Measurements from ENCODE around the gene RPP25L. TPM values are rescaled to one million over a fixed set of nuclear protein-coding genes. Genes with fewer than 3 reads are reported as not detected.
A peak's percentile ranks its signal among the peaks of the same experiment; 100 is the strongest.

The RPP25L gene
- total RNA-seq, 2 donors from 2014 or later: 5.5 to 8.7 TPM

DNA sequence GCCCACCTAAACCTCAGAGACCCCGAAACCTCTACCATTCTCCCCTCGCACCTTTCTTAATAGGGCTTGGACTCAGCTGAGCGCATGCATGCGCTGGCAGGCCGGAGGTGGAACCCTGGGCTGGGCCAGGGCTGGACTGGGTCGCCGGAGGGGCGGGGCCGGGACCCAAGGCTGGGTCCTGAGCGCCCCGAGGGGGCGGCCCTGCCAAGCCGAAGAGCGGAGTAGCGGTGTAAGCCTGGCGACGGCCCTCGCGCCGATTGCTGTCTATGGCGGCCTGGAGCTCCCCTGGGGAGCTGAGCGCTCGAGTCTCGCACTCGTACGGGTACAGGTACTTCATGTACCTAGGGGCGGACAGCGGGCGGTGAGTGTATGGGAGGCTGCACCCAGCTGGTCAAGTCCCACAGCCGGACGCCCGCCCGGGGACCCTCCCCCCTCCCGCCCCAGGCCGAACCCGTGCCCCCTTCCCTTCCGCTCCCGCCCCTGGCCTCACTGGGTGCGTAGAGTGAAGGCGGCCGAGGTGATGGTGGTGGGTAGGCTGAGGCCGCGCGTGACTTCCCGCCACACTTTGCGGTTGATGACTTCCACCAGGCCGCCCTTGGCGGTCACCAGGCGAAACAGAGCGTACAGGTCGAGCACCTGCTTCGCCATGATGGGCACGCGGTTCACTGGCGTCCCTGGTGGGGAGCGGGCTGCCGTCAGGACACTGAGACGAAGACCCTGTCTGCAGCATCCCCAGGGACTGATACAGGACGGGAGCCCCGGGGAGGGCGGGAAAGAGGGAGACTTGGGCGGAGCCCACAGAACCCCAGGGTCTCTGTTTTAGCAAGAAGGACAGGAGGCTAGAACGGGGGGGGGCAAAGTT lies 11.7 kb upstream of the RPP25L start:
- no peak overlapping the region for H3K27ac ChIP-seq
- DNase-seq (ENCODE audit: low spot score) (no peak), ATAC-seq (ENCODE audit: insufficient number of reproducible peaks, low FRiP score, low read depth) (no peak)
- H3K9me3 ChIP-seq: no peaks in the 10 kb centered on the region
- no peaks in the 10 kb centered on the region for H3K36me3 ChIP-seq
- peak overlapping the region; percentile 34 for H3K4me3 ChIP-seq
- H3K4me1 ChIP-seq (ENCODE audit: control insufficient read depth in 1 of 2, low read depth in 2 of 2): peaks cover 3 to 32% of the 10 kb centered on the region in 2 donors
- H3K27me3 ChIP-seq (replicated peaks; ENCODE audit: insufficient read depth): peaks cover 22% of the 10 kb centered on the region
- no peak for TF ChIP-seq CTCF (IDR thresholded peaks at IDR 0.05)

DNA sequence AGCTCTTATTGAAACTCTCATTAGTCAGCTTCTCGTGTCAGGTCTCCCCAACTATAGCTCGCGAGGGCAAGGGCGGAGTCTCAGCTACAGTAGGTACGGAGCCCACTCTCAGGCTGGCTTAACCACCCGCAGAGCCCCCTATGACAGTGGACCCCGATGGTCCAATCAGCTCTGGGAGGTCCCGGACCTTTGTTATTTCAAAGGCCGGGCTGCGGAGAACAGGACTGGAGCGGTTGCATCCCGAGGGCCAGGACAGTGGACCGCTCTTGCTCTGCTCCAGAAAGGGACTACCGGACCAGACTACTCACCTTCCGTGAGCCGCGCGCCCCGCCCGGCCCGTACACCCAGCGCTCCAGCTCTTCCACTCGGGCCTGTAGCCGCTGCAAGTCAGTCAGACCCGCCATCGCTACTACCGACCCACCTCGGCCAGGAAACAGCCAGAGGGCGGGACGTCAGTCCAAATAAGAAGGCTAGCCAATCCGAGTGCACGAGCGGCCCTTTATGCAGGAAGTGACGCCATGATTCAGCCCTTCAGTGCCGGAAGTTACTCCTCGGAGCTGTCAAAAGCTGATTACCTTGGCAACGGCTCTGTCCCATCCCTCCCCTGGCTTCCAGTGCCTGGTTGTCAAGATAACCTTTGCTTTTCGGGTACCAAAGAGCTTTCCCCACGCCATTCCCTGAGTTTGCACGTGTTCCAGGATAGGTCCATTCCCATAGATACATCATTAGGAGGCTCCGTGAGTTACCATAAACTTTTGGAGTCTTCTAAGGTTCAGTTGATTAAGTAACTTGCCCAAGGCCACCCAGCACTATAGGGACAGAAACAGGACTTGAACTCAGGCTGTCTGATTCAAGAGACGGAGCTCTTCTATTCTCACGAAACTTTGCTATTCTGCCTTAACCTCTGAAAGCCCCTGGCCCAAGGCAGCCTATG lies 8.4 kb upstream of the RPP25L start, which contains the start of gene DCTN3:
DCTN3 (minus strand) TSS at position 435 of the 934 bp plus-strand sequence; CDS start at position 404, 31 bp downstream.
- Histone ChIP-seq H3K36me3 (peaks cover 27% of the 10 kb centered on the region), H3K4me3 (peak within 1 kb of the TSS; percentile 80), H3K4me1 (ENCODE audit: control insufficient read depth in 1 of 2, low read depth in 2 of 2) (peaks cover 3 to 26% of the 10 kb centered on the region in 2 donors), H3K27ac (no peak within 1 kb of the TSS), H3K9me3 (no peaks in the 10 kb centered on the region), H3K27me3 (replicated peaks; ENCODE audit: insufficient read depth) (peaks cover 16% of the 10 kb centered on the region)
- TF ChIP-seq CTCF (IDR thresholded peaks at IDR 0.05): no peak
- ATAC-seq (ENCODE audit: insufficient number of reproducible peaks, low FRiP score, low read depth) (peak; percentile 93), DNase-seq (ENCODE audit: low spot score) (peak; percentile 92)

DNA sequence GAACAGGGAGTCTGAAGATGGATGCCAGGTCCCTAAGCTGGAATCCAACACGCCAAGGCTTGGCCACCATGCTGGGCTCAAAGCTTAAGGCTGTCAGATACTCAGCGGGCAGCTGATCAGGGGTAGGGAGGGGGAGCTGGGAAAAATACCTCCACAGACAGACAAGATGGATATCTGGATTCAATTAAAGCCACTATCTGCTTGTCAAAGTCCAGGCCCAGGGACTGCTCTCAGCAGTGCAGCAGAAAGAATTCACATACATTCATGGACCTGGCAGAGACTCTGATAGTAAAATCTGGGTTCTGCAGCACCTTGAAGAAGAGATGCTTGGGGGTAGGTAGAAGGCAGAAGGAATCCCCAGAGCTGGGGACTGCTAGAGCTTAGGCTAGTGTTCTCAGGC lies 3.2 kb upstream of the RPP25L start:
- Histone ChIP-seq H3K36me3 (peaks cover 45% of the 10 kb centered on the region), H3K27ac (no peak overlapping the region), H3K9me3 (no peaks in the 10 kb centered on the region), H3K4me1 (ENCODE audit: control insufficient read depth in 1 of 2, low read depth in 2 of 2) (peaks cover 4 to 30% of the 10 kb centered on the region in 2 donors), H3K4me3 (no peak overlapping the region), H3K27me3 (replicated peaks; ENCODE audit: insufficient read depth) (no peaks in the 10 kb centered on the region)
- no peak for TF ChIP-seq CTCF (IDR thresholded peaks at IDR 0.05)
- no peak for ATAC-seq (ENCODE audit: insufficient number of reproducible peaks, low FRiP score, low read depth)
- DNase-seq (ENCODE audit: low spot score): no peak

DNA sequence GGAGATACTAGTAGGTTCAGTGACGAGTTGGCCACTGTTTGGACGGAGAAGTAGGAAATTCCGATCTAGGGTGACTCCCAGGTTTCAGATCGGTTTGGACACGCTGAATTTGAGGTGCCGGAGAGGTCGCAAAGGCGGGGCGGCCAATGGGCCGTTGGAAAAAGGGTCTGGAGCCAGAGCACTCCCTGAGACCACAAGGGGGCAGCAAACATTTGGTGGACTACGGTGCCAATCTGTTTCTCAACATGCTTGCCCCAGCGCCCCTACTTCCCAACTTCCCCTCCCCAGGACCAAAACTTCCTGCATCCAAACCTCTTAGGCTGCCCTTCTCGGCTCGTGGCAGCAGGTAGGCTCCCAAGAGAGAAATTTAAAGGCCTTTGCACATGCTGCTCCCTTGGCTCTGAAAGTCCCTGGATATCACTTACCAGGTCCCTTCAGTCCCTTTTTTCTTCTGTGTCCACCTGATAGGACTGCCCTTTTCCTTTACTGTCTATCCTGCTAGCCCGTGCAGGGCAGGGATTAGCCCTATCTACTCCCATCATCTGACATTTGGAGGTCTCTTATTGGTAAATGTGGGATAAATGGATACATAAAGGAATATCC lies 992 bp upstream of the RPP25L start:
- TF ChIP-seq CTCF (IDR thresholded peaks at IDR 0.05): peak; percentile 78

More for the DNA sequence above, 992 bp upstream of the RPP25L start:
- ATAC-seq (ENCODE audit: insufficient number of reproducible peaks, low FRiP score, low read depth) (peak; percentile 66), DNase-seq (ENCODE audit: low spot score) (no peak)
- H3K9me3 ChIP-seq: no peaks in the 10 kb centered on the region
- peaks cover 39% of the 10 kb centered on the region for H3K36me3 ChIP-seq
- H3K27ac ChIP-seq: peak overlapping the region in 1 of 2 donors; percentile 32
- no peaks in the 10 kb centered on the region for H3K27me3 ChIP-seq (replicated peaks; ENCODE audit: insufficient read depth)
- H3K4me1 ChIP-seq (ENCODE audit: control insufficient read depth in 1 of 2, low read depth in 2 of 2): peaks cover 4 to 23% of the 10 kb centered on the region in 2 donors
- H3K4me3 ChIP-seq: peak overlapping the region; percentile 85

Data from thoracic aorta (tissue), 2 donors.